Mucosa of rectum (tissue), 2 donors: ENCODE results near the gene LRPPRC.

Source experiments
- H3K27ac ChIP-seq, 2 donors: one replicate each; pipeline ENCODE4 v1.7.0; 2013; ENCODE audit warnings: inconsistent platforms in 2 of 2, low read depth in 2 of 2, low read length in 2 of 2
- H3K27me3 ChIP-seq, 2 donors: one replicate each; pipeline ENCODE4 v1.7.0; 2013; ENCODE audit warnings: low read length in 2 of 2; ENCODE audit not compliant: control insufficient read depth in 2 of 2, insufficient read depth in 2 of 2
- H3K36me3 ChIP-seq, 2 donors: one replicate each; pipeline ENCODE4 v1.7.0; 2013; ENCODE audit warnings: low read length in 2 of 2; ENCODE audit not compliant: control insufficient read depth in 2 of 2, insufficient read depth in 2 of 2
- H3K4me1 ChIP-seq, 2 donors: one replicate each; pipeline ENCODE4 v1.7.0; 2013; ENCODE audit warnings: low read length in 2 of 2, mild to moderate bottlenecking in 1 of 2; ENCODE audit not compliant: control insufficient read depth in 2 of 2, insufficient read depth in 2 of 2
- H3K4me3 ChIP-seq, 2 donors: one replicate each; pipeline ENCODE4 v1.7.0; 2013; ENCODE audit warnings: low read length in 2 of 2
- H3K9ac ChIP-seq, 2 donors: one replicate each; pipeline ENCODE4 v1.7.0; 2013; ENCODE audit warnings: low read length in 2 of 2, low read depth in 1 of 2, mild to moderate bottlenecking in 1 of 2
- H3K9me3 ChIP-seq, 2 donors: one replicate each; pipeline ENCODE4 v1.7.0; 2013; ENCODE audit warnings: low read length in 2 of 2; ENCODE audit not compliant: control insufficient read depth in 2 of 2
- donor health status: healthy.
- donor health status: Normal muscosa, but diverticular disease.

LRPPRC gene

DNA sequence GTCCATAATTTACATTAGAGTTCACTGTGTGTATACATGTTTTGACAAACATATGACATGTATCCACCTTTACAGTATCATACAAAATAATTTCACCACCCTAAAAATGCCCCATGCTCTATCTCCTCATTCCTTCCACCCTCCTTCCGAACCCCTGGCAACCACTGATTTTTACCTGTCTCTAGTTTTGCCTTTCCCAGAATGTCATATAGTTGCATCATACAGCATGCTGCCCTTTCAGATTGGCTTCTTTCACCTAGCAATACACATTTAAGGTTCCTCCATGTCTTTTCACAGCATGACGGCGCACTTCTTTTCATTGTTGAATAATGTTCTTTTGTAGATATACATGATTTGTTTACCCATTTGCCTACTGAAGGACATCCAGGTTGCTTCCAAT is 10.4 kb downstream of the LRPPRC start:
- Histone ChIP-seq H3K9ac (no peak overlapping the region), H3K4me3 (no peak overlapping the region), H3K27me3 (no peaks in the 10 kb centered on the region), H3K9me3 (no peaks in the 10 kb centered on the region), H3K27ac (no peak overlapping the region), H3K36me3 (peaks cover 9 to 14% of the 10 kb centered on the region in 2 donors), H3K4me1 (no peaks in the 10 kb centered on the region)

- H3K9me3 ChIP-seq: no peaks in the 10 kb centered on the region
- no peak overlapping the region for H3K27ac ChIP-seq
- H3K36me3 ChIP-seq: peaks cover 12 to 14% of the 10 kb centered on the region in 2 donors
- H3K27me3 ChIP-seq: no peaks in the 10 kb centered on the region
- H3K9ac ChIP-seq: no peak overlapping the region
- H3K4me1 ChIP-seq: no peaks in the 10 kb centered on the region
- no peak overlapping the region for H3K4me3 ChIP-seq
Measured at GRCh38 chr2:43984533-43984932, 11.3 kb downstream of the LRPPRC start.

GRCh38 chr2:43980902-43981301 is 14.9 kb downstream of the LRPPRC start:
- no peaks in the 10 kb centered on the region for H3K4me1 ChIP-seq
- no peaks in the 10 kb centered on the region for H3K9me3 ChIP-seq
- H3K36me3 ChIP-seq: peaks cover 21 to 32% of the 10 kb centered on the region in 2 donors
- no peaks in the 10 kb centered on the region for H3K27me3 ChIP-seq
- no peak overlapping the region for H3K4me3 ChIP-seq
- no peak overlapping the region for H3K27ac ChIP-seq
- H3K9ac ChIP-seq: no peak overlapping the region

DNA sequence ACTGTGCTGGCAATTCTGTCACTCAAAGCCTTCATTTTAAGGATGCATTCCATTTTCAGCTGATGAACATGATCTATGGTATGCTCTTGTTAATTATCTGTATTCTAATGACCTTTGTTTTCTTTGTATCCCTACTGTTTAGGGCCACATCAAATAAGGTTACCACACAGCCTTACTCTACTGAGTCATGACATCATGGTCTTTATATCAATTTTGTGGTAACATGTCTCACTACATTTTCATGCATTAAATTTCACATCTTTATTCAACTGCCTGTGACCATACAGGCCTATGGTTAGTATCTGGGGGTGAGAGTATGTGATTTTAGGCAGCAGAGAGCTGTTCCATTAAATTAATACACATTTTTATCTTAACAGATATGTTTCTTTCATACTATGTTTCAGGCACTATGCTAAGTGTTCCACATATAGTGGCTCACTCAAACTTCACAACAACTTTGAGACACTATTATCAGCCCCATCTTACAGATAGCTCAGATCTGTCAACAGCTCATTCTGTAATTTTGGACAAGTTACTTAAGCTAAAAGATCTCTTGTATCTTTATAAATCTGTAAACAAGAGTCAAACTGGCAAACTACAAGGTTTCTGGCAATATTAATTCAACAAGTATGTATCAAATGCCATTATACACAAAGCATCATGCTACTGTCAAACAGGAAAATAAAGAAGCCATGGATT is 18.0 kb downstream of the LRPPRC start:
- no peak overlapping the region for H3K9ac ChIP-seq
- no peak overlapping the region for H3K4me3 ChIP-seq
- no peaks in the 10 kb centered on the region for H3K4me1 ChIP-seq
- peaks cover 42 to 50% of the 10 kb centered on the region in 2 donors for H3K36me3 ChIP-seq
- no peaks in the 10 kb centered on the region for H3K9me3 ChIP-seq
- H3K27me3 ChIP-seq: no peaks in the 10 kb centered on the region
- no peak overlapping the region for H3K27ac ChIP-seq

- H3K27me3 ChIP-seq: no peaks in the 10 kb centered on the region
- no peak overlapping the region for H3K9ac ChIP-seq
- H3K4me1 ChIP-seq: no peaks in the 10 kb centered on the region
- peaks cover 47 to 63% of the 10 kb centered on the region in 2 donors for H3K36me3 ChIP-seq
- no peaks in the 10 kb centered on the region for H3K9me3 ChIP-seq
- no peak overlapping the region for H3K27ac ChIP-seq
- H3K4me3 ChIP-seq: no peak overlapping the region
Measured at GRCh38 chr2:43960921-43961320, 34.9 kb downstream of the LRPPRC start.

GRCh38 chr2:43958397-43959275 is 37.2 kb downstream of the LRPPRC start:
- no peak overlapping the region for H3K4me3 ChIP-seq
- no peak overlapping the region for H3K27ac ChIP-seq
- H3K9ac ChIP-seq: no peak overlapping the region
- H3K4me1 ChIP-seq: no peaks in the 10 kb centered on the region
- no peaks in the 10 kb centered on the region for H3K27me3 ChIP-seq
- H3K9me3 ChIP-seq: no peaks in the 10 kb centered on the region
- H3K36me3 ChIP-seq: peaks cover 57 to 81% of the 10 kb centered on the region in 2 donors

DNA sequence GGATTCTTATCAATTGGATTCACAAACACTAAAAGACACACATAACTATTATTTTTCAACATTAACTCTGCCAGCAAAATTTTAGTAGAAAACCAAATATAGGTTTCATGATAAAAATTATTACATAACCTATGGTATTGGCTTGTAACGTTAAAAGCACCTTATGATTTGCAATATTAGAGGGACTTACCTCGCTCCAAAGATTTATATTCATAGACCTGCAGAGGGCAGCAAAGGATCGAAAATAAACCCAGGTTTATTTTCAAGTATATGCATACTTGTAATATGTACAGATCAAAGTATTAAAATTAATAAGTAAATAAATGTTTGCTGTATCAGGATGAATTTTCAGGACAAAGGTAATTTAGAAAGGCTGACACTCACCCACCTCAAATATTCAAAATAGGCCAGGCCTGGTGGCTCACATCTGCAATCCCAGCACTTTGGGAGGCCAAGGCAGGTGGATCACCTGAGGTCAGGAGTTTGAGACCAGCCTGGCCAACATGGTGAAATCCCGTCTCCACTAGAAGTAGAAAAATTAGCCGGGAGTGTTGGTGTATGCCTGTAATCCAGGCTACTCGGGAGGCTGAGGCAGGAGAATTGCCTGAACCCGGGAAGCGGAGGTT is 45.3 kb downstream of the LRPPRC start:
- Histone ChIP-seq H3K27ac (no peak overlapping the region), H3K4me3 (no peak overlapping the region), H3K9ac (no peak overlapping the region), H3K9me3 (no peaks in the 10 kb centered on the region), H3K4me1 (no peaks in the 10 kb centered on the region), H3K36me3 (peaks cover 39 to 59% of the 10 kb centered on the region in 2 donors), H3K27me3 (no peaks in the 10 kb centered on the region)

DNA sequence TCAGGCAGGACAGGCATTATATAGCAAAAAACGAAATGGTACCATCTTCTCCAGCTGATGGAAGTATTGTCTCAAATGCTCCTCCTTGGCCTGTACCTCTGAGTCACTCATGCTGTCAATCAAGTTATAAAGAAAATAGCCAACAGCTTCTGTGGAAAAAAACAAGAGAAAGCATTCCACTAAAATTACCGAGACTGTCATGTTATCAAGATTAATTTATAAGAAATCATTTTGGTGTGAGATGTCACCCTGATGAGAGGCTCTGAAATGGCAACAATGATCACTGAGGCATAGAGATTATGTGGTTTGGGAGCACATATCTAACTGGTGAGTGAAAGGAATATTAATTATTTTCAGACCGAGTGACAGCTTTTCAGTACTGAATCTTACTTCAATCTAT is 47.4 kb downstream of the LRPPRC start:
- Histone ChIP-seq H3K27me3 (no peaks in the 10 kb centered on the region), H3K9me3 (no peaks in the 10 kb centered on the region), H3K4me1 (no peaks in the 10 kb centered on the region), H3K27ac (no peak overlapping the region), H3K9ac (no peak overlapping the region), H3K36me3 (peaks cover 44 to 48% of the 10 kb centered on the region in 2 donors), H3K4me3 (no peak overlapping the region)

DNA sequence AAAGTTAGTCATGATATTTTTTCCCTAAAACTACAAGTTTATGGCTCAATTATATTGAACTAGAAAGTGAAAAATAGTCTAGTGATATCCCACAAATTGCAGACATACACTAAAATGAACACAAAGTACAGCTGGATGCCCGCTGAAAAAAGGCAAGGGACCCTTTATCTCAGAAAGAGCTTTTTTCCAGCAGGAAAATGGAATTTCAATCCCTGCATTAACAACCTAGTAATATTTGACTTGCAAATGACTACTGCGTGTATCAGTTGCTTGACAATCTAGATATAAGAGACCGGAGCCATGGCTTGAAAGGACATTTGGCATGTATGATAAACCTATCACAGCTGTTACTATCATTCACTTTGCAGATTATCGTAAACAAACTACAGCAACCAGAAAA is 49.1 kb downstream of the LRPPRC start:
- Histone ChIP-seq H3K27ac (no peak overlapping the region), H3K36me3 (peaks cover 48 to 50% of the 10 kb centered on the region in 2 donors), H3K4me1 (no peaks in the 10 kb centered on the region), H3K27me3 (no peaks in the 10 kb centered on the region), H3K9me3 (no peaks in the 10 kb centered on the region), H3K9ac (no peak overlapping the region), H3K4me3 (no peak overlapping the region)

- Histone ChIP-seq H3K9ac (no peak overlapping the region), H3K4me1 (no peaks in the 10 kb centered on the region), H3K9me3 (no peaks in the 10 kb centered on the region), H3K27ac (no peak overlapping the region), H3K36me3 (peaks cover 46 to 48% of the 10 kb centered on the region in 2 donors), H3K4me3 (no peak overlapping the region), H3K27me3 (no peaks in the 10 kb centered on the region)
Measured at GRCh38 chr2:43945439-43945838, 50.4 kb downstream of the LRPPRC start.
